Measurements from ENCODE around the gene RHOF. TPM values are rescaled to one million over a fixed set of nuclear protein-coding genes. Genes with fewer than 3 reads are reported as not detected.

RHOF gene
- total RNA-seq, 2 donors from 2014 or later, result 9.5 to 23.5 TPM

DNA sequence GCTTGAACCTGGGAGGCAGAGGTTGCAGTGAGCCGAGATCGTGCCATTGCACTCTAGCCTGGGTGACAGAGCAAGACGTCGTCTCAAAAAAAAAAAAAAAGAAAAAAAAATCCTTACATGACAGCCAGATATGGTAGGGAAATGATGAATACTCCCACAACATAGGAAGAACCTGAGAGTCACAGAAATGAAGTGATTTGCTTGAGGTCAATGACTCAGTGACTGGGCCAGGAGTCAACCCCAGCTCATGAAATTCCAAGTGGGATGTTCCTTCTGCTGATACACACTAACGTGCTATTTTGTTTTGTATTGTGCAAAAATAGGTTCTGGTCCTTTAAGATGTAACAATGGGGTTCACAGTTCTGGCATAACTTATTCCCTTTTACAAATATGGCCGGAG lies 9.0 kb downstream of the RHOF start:
- no peaks in the 10 kb centered on the region for H3K36me3 ChIP-seq
- H3K27me3 ChIP-seq (replicated peaks; ENCODE audit: insufficient read depth), result no peaks in the 10 kb centered on the region
- intact Hi-C loops (cut with DNase I), result no loop called here
- no peak for DNase-seq (ENCODE audit: low spot score)
- H3K4me3 ChIP-seq, result no peak overlapping the region
- H3K27ac ChIP-seq, result no peak overlapping the region
- 52% methylated on average over 6 of the region's 6 CpGs for WGBS
- H3K9me3 ChIP-seq, result no peaks in the 10 kb centered on the region
- H3K4me1 ChIP-seq (replicated peaks), result peaks cover 5% of the 10 kb centered on the region
- TF ChIP-seq POLR2A (IDR thresholded peaks at IDR 0.05) (no peak), POLR2AphosphoS5 (IDR thresholded peaks at IDR 0.05) (no peak)
- TF ChIP-seq, protein P1, sequence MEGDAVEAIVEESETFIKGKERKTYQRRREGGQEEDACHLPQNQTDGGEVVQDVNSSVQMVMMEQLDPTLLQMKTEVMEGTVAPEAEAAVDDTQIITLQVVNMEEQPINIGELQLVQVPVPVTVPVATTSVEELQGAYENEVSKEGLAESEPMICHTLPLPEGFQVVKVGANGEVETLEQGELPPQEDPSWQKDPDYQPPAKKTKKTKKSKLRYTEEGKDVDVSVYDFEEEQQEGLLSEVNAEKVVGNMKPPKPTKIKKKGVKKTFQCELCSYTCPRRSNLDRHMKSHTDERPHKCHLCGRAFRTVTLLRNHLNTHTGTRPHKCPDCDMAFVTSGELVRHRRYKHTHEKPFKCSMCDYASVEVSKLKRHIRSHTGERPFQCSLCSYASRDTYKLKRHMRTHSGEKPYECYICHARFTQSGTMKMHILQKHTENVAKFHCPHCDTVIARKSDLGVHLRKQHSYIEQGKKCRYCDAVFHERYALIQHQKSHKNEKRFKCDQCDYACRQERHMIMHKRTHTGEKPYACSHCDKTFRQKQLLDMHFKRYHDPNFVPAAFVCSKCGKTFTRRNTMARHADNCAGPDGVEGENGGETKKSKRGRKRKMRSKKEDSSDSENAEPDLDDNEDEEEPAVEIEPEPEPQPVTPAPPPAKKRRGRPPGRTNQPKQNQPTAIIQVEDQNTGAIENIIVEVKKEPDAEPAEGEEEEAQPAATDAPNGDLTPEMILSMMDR (IDR thresholded peaks at IDR 0.05), result no peak

DNA sequence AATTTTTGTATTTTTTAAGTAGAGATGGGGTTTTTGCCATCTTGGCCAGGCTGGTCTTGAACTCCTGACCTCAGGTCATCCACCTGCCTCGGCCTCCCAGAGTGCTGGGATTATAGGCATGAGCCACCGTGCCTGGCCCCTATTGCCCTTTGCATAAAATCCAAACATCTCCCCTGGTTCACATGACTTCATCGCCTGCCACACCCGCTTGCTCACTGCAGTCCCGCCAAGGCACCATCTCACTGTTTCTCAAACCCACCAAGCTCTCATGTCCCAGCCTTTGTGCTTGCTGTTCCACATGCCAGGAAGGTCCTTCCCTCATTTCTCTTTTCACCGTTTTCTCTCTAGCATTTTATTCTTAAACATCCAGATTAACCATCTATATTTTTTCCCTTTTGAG lies 9.7 kb downstream of the RHOF start:
- no peaks in the 10 kb centered on the region for H3K36me3 ChIP-seq
- no peaks in the 10 kb centered on the region for H3K27me3 ChIP-seq (replicated peaks; ENCODE audit: insufficient read depth)
- no peak overlapping the region for H3K4me3 ChIP-seq
- TF ChIP-seq POLR2AphosphoS5 (IDR thresholded peaks at IDR 0.05) (no peak), POLR2A (IDR thresholded peaks at IDR 0.05) (no peak)
- TF ChIP-seq, protein P1 (IDR thresholded peaks at IDR 0.05), result no peak
- H3K4me1 ChIP-seq (replicated peaks), result peaks cover 5% of the 10 kb centered on the region
- 67% methylated on average over 6 of the region's 6 CpGs for WGBS
- no peak overlapping the region for H3K27ac ChIP-seq
- intact Hi-C loops (cut with DNase I), result no loop called here
- H3K9me3 ChIP-seq, result no peaks in the 10 kb centered on the region
- DNase-seq (ENCODE audit: low spot score), result no peak

DNA sequence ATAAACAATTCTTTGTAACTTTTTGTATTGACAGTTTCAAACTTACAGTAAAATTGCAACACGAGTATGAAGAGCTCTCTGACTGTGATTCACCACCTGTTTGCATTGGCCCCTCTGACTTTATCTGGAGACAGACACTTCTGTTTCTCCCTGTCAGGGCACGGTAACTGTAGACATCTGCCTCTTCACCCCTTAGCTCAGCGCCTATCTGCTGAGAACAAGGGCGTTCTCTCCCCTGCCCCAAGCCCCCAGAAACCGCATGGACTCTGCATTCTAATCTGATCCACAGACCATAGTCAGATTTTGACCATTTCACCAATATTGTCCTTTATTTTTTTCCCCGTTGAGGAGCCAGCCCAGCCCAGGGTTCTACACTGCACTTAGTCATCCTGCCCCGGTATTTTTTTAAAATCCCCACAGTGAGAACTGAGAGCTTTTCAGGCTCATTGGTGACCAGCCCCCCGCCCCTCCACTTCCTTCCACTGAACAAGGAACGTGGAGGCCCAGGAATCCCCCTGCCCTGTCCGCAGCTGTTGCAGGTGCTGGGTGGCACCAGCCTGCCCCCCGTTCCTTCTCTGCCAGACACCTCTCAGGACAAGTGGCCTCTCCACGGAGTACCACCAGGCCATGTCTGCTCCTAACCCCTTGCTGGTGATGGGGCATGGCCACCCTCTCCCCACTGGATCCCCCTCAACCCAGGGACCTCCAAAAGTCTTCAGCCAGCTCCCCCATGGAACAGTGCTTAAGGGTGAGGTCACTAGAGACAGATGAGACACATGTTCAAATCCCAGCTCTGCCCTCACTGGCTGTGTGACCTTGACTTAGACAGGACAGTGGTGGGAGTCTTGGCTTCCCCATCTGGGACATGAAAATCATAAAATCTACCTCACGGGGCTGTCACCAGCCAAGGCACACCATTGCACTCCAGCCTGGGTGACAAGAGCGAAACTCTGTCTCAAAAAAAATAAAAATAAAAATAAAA lies 11.2 kb downstream of the RHOF start:
- DNase-seq (ENCODE audit: low spot score), result no peak
- intact Hi-C loops (cut with DNase I), result no loop called here
- no peaks in the 10 kb centered on the region for H3K9me3 ChIP-seq
- H3K4me1 ChIP-seq (replicated peaks), result peaks cover 5% of the 10 kb centered on the region
- H3K27me3 ChIP-seq (replicated peaks; ENCODE audit: insufficient read depth), result no peaks in the 10 kb centered on the region
- TF ChIP-seq, protein P1 (IDR thresholded peaks at IDR 0.05), result no peak
- no peak for TF ChIP-seq POLR2AphosphoS5 (IDR thresholded peaks at IDR 0.05)
- no peaks in the 10 kb centered on the region for H3K36me3 ChIP-seq
- H3K27ac ChIP-seq, result peak overlapping the region; percentile 30 to 37
- no peak overlapping the region for H3K4me3 ChIP-seq
- WGBS, result 42% methylated on average over 14 of the region's 14 CpGs

DNA sequence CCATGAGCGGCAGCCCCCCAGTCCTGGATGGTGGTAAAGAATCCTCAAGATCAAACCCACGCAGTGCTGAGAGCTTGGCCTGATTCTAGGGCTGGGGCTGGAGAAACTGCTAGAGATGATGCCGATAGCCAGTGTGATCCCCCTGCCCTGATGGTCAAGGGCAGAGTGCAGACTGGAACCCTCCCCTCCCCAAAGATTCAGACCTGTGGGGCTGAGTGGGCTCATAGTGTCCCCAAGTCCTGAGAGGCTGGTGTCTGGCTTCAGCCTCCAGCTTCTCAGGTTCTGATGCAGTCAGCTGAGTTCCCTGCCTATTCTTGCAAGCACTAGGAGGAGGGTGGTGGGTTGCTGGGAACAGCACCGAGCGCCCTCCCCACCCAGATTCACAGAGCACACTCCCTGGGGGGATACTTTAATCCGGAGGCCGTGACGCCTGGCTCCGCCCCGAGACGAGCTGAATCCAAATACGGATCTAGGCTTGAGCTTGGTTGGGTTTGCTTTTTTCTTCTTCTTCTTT lies 11.9 kb downstream of the RHOF start:
- peaks cover 5% of the 10 kb centered on the region for H3K4me1 ChIP-seq (replicated peaks)
- H3K36me3 ChIP-seq, result no peaks in the 10 kb centered on the region
- no peaks in the 10 kb centered on the region for H3K9me3 ChIP-seq
- no peak overlapping the region for H3K4me3 ChIP-seq
- H3K27me3 ChIP-seq (replicated peaks; ENCODE audit: insufficient read depth), result no peaks in the 10 kb centered on the region
- peak overlapping the region; percentile 30 to 37 for H3K27ac ChIP-seq
- WGBS, result 27% methylated on average over 12 of the region's 12 CpGs
- TF ChIP-seq, protein P1 (IDR thresholded peaks at IDR 0.05), result no peak
- TF ChIP-seq POLR2AphosphoS5 (IDR thresholded peaks at IDR 0.05), result no peak
- no peak for TF ChIP-seq POLR2A (IDR thresholded peaks at IDR 0.05)
- DNase-seq (ENCODE audit: low spot score), result no peak
- intact Hi-C loops (cut with DNase I), result no loop called here

All from prostate gland (tissue), 2 donors.